Mesenchymal stem cell (in vitro differentiated cells and primary cell): ENCODE measurements around the gene BCKDHB.

Source experiments
- DNase-seq: peaks from one replicate; pipeline ENCODE4 v3.0.0-alpha.2; 2013
- H2AFZ ChIP-seq: one replicate; pipeline ENCODE4 v1.6.1; 2013; ENCODE audit warnings: low read depth, mild to moderate bottlenecking, control low read depth, inconsistent platforms, low read length, moderate library complexity
- H2AK5ac ChIP-seq: 2 replicates; pipeline ENCODE4 v1.6.1; 2013; ENCODE audit warnings: low read length, moderate library complexity, mild to moderate bottlenecking, inconsistent platforms; ENCODE audit not compliant: severe bottlenecking
- H2BK120ac ChIP-seq: one replicate; pipeline ENCODE4 v1.6.1; 2013; ENCODE audit warnings: low read depth, mild to moderate bottlenecking, inconsistent platforms, low read length, moderate library complexity
- H2BK12ac ChIP-seq, 2 experiments: one replicate each; pipeline ENCODE4 v1.6.1; 2013; ENCODE audit warnings: inconsistent platforms in 2 of 2, low read length in 2 of 2, mild to moderate bottlenecking in 2 of 2, moderate library complexity in 2 of 2, control low read depth in 1 of 2
- H2BK15ac ChIP-seq: one replicate; pipeline ENCODE4 v1.6.1; 2013; ENCODE audit warnings: mild to moderate bottlenecking, low read depth, inconsistent platforms; ENCODE audit not compliant: poor library complexity, severe bottlenecking
- H2BK5ac ChIP-seq: 2 replicates; pipeline ENCODE4 v1.6.1; 2013; ENCODE audit warnings: low read depth, mild to moderate bottlenecking, low read length, control low read depth, inconsistent platforms; ENCODE audit not compliant: poor library complexity, severe bottlenecking
- H3K14ac ChIP-seq, 2 experiments: one replicate each; pipeline ENCODE4 v1.6.1; 2013; ENCODE audit warnings: inconsistent platforms in 2 of 2, low read length in 2 of 2, control low read depth in 1 of 2, mild to moderate bottlenecking in 1 of 2, moderate library complexity in 1 of 2
- H3K18ac ChIP-seq, 2 experiments: one replicate each; pipeline ENCODE4 v1.6.1; 2013; ENCODE audit warnings: inconsistent platforms in 2 of 2, low read length in 2 of 2, control low read depth in 1 of 2, low read depth in 1 of 2, mild to moderate bottlenecking in 1 of 2
- H3K23ac ChIP-seq, 2 experiments: one replicate each; pipeline ENCODE4 v1.6.1; 2013; ENCODE audit warnings: inconsistent platforms in 2 of 2, low read length in 2 of 2, mild to moderate bottlenecking in 2 of 2, moderate library complexity in 2 of 2, control low read depth in 1 of 2
- H3K27ac ChIP-seq: 2 replicates; pipeline ENCODE4 v1.5.1; 2013; ENCODE audit warnings: mild to moderate bottlenecking, moderate library complexity, low read length, control low read depth, inconsistent platforms; ENCODE audit not compliant: poor library complexity, severe bottlenecking
- H3K27me3 ChIP-seq, 2 experiments: 2 replicates each; pipeline versions ENCODE4 v1.6.1 to v1.7.0; 2013; ENCODE audit warnings: low read length in 2 of 2, mild to moderate bottlenecking in 2 of 2, moderate library complexity in 2 of 2, control low read depth in 1 of 2, inconsistent platforms in 1 of 2; ENCODE audit not compliant: control insufficient read depth in 1 of 2, insufficient read depth in 1 of 2
- H3K36me3 ChIP-seq, 2 experiments: 2 replicates each; pipeline versions ENCODE4 v1.6.1 to v1.7.0; 2013; ENCODE audit warnings: low read length in 2 of 2, control low read depth in 1 of 2, inconsistent platforms in 1 of 2, low read depth in 1 of 2, mild to moderate bottlenecking in 1 of 2; ENCODE audit not compliant: insufficient read depth in 2 of 2, control insufficient read depth in 1 of 2
- H3K4ac ChIP-seq, 2 experiments: one replicate each; pipeline ENCODE4 v1.6.1; 2013; ENCODE audit warnings: inconsistent platforms in 2 of 2, low read length in 2 of 2, mild to moderate bottlenecking in 2 of 2, moderate library complexity in 2 of 2, control low read depth in 1 of 2, low read depth in 1 of 2
- H3K4me1 ChIP-seq: 2 replicates; pipeline ENCODE4 v1.6.1; 2013; ENCODE audit warnings: low read depth, low read length, control low read depth; ENCODE audit not compliant: control insufficient read depth, insufficient read depth
- H3K4me2 ChIP-seq: 2 replicates; pipeline ENCODE4 v1.6.1; 2013; ENCODE audit warnings: low read length, mild to moderate bottlenecking, inconsistent platforms; ENCODE audit not compliant: poor library complexity, severe bottlenecking
- H3K4me3 ChIP-seq, 2 experiments: 2 replicates each; pipeline versions ENCODE4 v1.5.1 to v1.7.0; 2013; ENCODE audit warnings: low read length in 2 of 2, mild to moderate bottlenecking in 2 of 2, control low read depth in 1 of 2, low read depth in 1 of 2; ENCODE audit not compliant: insufficient read depth in 1 of 2
- H3K79me1 ChIP-seq: replicated peaks from 2 replicates; pipeline ENCODE4 v1.6.1; 2013; ENCODE audit warnings: mild to moderate bottlenecking, control low read depth, low read length, inconsistent platforms; ENCODE audit not compliant: poor library complexity, severe bottlenecking
- H3K9ac ChIP-seq: 2 replicates; pipeline ENCODE4 v1.7.0; 2013; ENCODE audit warnings: mild to moderate bottlenecking, low read length, moderate library complexity
- H3K9me3 ChIP-seq: 2 replicates; pipeline ENCODE4 v1.7.0; 2013; ENCODE audit warnings: mild to moderate bottlenecking, low read length; ENCODE audit not compliant: control insufficient read depth
- H4K8ac ChIP-seq: one replicate; pipeline ENCODE4 v1.6.1; 2013; ENCODE audit warnings: inconsistent platforms, mild to moderate bottlenecking, low read length, moderate library complexity
- H4K91ac ChIP-seq: one replicate; pipeline ENCODE4 v1.6.1; 2013; ENCODE audit warnings: mild to moderate bottlenecking, low read length, inconsistent platforms
- WGBS: methylation state at CpG from one replicate; pipeline ENCODE4 v1.1.7; 2013; ENCODE audit warnings: mixed read lengths; 5-methylcytosine and 5-hydroxymethylcytosine counted together

BCKDHB gene

GRCh38 chr6:80388507-80388906 lies 282.0 kb downstream of the BCKDHB start:
- H3K4me2 ChIP-seq, result no peak overlapping the region

More at GRCh38 chr6:80388507-80388906, 282.0 kb downstream of the BCKDHB start:
- H3K4me1 ChIP-seq, result no peaks in the 10 kb centered on the region
- DNase-seq, result no peak
- H3K4ac ChIP-seq, result no peak overlapping the region
- no peaks in the 10 kb centered on the region for H3K36me3 ChIP-seq
- H3K27me3 ChIP-seq, result no peaks in the 10 kb centered on the region
- H3K27ac ChIP-seq, result no peak overlapping the region
- H2BK15ac ChIP-seq, result no peak overlapping the region
- H2AK5ac ChIP-seq, result no peak overlapping the region
- H2BK5ac ChIP-seq, result no peak overlapping the region
- H2BK12ac ChIP-seq, result no peak overlapping the region
- no peak overlapping the region for H3K4me3 ChIP-seq
- no peak overlapping the region for H2AFZ ChIP-seq
- no peak overlapping the region for H3K18ac ChIP-seq
- H2BK120ac ChIP-seq, result no peak overlapping the region
- H3K9me3 ChIP-seq, result no peaks in the 10 kb centered on the region
- H4K91ac ChIP-seq, result no peak overlapping the region
- WGBS, result 85% methylated on average over 3 of the region's 3 CpGs
- H3K23ac ChIP-seq, result no peak overlapping the region
- H3K79me1 ChIP-seq, result no peaks in the 10 kb centered on the region
- no peak overlapping the region for H4K8ac ChIP-seq
- no peak overlapping the region for H3K9ac ChIP-seq
- H3K14ac ChIP-seq, result no peak overlapping the region
